GM06990 (cell line): ENCODE measurements around the gene PARP3.

ENCODE experiments used
- DNase-seq: peaks from one replicate; pipeline ENCODE4 v3.0.0-alpha.2; 2011; ENCODE audit not compliant: insufficient read length; ENCODE audit errors: extremely low read depth
- H3K27me3 ChIP-seq: replicated peaks from 2 replicates; pipeline ENCODE4 v1.6.0; 2011; ENCODE audit warnings: low read length; ENCODE audit not compliant: control insufficient read depth, insufficient read depth
- H3K36me3 ChIP-seq: 2 replicates; pipeline ENCODE4 v1.5.1; 2011; ENCODE audit warnings: low read length; ENCODE audit not compliant: control insufficient read depth, insufficient read depth
- H3K4me3 ChIP-seq: replicated peaks from 2 replicates; pipeline ENCODE4 v1.5.1; 2011; ENCODE audit warnings: low read depth, mild to moderate bottlenecking, control low read depth, low read length
- TF ChIP-seq, protein P1 (sequence below): IDR thresholded peaks from 2 replicates; pipeline ENCODE4 v1.5.1; 2011; ENCODE audit warnings: low read length, control low read depth, mild to moderate bottlenecking, inconsistent platforms; ENCODE audit not compliant: insufficient read depth, poor library complexity, severe bottlenecking

Gene PARP3

DNA sequence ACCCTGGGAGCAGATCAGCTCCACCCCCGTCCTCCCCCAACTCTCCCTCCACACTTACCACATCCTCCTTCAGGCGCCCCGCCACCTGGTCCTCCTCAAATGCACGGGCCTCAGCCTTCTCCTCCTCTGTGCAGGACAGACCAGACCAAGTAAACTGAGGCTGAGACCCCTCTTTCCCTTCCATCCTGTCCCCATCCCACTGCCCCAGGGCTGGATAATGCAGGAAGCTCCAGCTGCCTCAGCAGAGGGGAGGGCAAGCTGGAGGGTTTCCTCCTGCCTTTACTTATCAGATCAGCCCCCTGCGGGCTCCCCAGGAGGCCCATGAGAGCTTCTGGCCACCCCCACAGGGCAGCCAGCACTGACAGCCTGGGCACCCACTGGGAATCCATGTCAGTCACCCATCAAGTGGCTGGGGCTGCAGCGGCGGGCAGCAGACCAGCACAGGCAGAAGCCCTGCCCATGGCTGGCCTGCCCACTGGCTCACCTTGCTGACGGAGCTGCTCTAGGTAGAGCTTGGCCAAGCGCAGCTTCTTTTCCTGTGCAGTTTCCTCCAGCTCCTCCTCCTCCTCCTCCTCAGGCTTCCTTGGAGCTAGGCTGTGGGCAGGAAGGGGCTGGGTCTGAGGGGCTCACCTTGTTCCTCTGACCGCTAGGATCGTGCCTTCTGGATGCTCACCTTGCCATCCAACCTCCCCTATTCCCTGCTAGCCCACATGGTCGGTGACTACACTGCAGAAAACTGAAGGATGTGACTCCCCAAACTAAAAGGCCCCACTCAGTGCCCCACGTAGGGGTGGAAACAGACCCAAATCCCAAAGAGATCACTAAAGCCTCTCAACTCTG, 4.3 kb upstream of the PARP3 start:
- no peak for DNase-seq
- H3K36me3 ChIP-seq, result peaks cover 41% of the 10 kb centered on the region
- TF ChIP-seq, protein P1, sequence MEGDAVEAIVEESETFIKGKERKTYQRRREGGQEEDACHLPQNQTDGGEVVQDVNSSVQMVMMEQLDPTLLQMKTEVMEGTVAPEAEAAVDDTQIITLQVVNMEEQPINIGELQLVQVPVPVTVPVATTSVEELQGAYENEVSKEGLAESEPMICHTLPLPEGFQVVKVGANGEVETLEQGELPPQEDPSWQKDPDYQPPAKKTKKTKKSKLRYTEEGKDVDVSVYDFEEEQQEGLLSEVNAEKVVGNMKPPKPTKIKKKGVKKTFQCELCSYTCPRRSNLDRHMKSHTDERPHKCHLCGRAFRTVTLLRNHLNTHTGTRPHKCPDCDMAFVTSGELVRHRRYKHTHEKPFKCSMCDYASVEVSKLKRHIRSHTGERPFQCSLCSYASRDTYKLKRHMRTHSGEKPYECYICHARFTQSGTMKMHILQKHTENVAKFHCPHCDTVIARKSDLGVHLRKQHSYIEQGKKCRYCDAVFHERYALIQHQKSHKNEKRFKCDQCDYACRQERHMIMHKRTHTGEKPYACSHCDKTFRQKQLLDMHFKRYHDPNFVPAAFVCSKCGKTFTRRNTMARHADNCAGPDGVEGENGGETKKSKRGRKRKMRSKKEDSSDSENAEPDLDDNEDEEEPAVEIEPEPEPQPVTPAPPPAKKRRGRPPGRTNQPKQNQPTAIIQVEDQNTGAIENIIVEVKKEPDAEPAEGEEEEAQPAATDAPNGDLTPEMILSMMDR, result no peak

DNA sequence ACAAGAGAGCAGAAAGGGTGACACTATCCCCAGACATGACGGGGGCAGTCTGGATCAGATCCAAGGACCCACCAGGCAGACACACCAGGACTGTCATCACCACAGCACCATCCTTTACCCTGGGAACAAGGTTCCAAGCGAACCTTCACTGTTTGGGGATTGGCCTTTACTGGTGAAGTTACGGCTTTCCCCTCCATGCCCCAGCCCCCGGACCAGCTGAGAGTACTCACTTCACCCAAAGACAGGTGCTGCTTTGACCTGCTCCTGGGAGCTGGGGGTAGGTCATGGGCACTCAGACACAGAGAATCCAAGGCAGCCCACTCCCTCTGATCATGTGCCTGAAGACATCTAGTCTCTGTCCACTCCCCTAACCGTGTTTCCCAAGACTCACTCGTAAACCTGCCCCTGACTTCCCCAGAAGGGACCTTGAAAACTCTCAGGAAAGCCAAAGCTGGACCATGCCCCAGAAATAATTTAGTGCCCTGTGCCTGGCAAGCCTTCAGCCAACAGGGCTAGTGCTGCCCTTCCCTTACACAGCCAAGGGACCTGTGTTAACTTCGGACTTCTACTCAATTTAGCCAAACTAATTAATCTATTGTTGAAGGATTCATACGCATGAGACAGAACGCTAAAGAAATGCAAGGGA, 3.3 kb upstream of the PARP3 start:
- Histone ChIP-seq H3K27me3 (no peaks in the 10 kb centered on the region), H3K36me3 (peaks cover 32% of the 10 kb centered on the region), H3K4me3 (no peak overlapping the region)
- DNase-seq, result no peak
- TF ChIP-seq, protein P1, result no peak

More for the DNA sequence above, 4.3 kb upstream of the PARP3 start:
- H3K4me3 ChIP-seq, result no peak overlapping the region
- no peaks in the 10 kb centered on the region for H3K27me3 ChIP-seq

DNA sequence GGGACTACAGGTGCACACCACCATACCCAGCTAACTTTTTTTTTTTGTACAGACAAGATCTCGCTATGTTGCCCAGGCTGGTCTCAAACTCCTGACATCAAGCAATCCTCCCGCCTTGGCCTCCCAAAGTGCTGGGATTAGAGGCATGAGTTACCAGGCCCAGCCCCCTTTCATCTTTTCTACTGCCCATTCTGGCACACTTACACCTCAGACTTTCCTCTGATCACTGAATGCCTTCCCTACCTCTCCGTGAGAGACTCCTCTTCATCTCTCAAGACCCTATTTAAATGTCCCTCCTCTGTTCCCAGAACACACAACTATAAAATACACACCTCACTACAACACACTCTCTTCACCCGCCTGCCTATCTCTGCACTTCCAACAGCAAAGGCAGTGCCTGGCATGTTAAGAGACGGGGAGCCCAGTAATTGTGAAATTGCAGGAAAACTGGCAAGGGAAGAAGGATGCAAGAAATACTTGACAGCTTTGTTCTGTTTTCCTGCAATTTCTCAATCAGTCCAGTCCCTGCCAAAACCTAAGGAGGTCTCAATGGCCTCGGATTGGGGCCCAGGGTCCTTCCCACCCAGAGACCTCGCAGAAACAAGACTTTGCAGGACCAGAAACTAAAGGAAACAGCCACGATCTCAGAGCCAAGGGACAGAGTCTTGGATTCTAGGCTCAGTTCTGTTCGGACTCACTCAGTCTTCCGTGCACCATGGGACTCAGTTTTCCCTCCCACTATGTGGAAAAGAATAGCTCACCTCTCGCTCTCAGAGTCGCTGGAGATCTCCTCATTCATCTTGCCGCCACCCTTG, 1.3 kb upstream of the PARP3 start:
- peak overlapping the region; percentile 91 for H3K4me3 ChIP-seq
- H3K36me3 ChIP-seq, result peaks cover 33% of the 10 kb centered on the region
- no peaks in the 10 kb centered on the region for H3K27me3 ChIP-seq
- TF ChIP-seq, protein P1, result no peak
- no peak for DNase-seq

DNA sequence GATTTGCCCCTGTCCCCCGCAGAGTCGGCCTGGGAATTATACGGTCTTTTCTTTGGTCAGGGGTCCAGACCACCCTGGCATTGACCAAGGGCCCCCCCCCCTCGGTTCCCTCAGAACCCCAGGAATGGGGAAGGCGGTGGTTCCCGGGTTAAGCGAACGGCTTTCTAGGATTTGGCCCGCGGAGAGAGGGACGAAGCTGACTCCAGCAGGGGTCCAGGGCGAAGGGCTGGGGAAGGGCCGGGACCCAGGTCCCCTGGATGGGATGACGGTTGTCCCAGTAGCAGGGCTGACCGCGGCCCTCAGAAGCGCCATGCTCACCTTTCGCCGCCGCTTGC, 733 bp upstream of the PARP3 start:
- TF ChIP-seq, protein P1, result no peak
- no peak for DNase-seq
- Histone ChIP-seq H3K27me3 (no peaks in the 10 kb centered on the region), H3K36me3 (peaks cover 30% of the 10 kb centered on the region), H3K4me3 (peak overlapping the region; percentile 91)

DNA sequence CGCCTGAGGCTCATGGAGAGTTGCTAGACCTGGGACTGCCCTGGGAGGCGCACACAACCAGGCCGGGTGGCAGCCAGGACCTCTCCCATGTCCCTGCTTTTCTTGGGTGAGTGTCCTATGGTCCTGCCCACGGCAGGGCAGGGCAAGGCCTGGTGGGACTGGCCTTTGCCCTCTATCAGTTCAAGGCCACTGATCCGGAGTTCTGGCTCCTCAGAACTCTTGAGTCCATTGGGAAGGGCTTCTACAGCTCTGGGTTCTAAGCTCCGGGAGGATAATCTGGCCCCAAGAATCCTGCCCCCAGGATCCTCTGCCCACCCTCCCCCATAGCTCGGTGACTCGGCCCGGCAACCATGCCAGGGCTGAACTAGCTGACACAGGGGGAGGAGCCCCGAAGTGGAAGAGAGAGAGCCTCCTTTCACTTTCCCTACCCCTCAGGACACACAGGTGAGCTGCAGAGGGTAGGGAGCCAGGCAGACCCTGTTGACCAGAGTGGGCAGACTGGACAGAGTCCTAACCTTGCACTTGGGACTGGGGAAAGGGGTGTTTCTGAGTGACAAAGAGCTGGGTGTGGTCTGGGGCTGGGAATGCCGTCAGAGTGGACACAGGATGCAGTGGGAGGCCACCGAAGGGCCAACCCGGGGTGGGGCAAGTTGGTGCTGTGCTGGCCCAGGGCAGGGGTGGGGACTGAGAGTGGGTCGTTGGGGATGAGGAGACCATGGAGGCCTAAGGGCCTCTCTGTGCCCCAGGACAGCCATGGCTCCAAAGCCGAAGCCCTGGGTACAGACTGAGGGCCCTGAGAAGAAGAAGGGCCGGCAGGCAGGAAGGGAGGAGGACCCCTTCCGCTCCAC, 664 bp downstream of the PARP3 start:
- Histone ChIP-seq H3K4me3 (peak overlapping the region; percentile 81), H3K36me3 (peaks cover 16% of the 10 kb centered on the region), H3K27me3 (no peaks in the 10 kb centered on the region)
- peak; percentile 65 for DNase-seq
- TF ChIP-seq, protein P1, result no peak
